ENCODE measurements around the gene NIM1K. TPM values are rescaled to one million over a fixed set of nuclear protein-coding genes. Genes with fewer than 3 reads are reported as not detected.

NIM1K gene
- total and polyA plus RNA-seq, 2 donors (not counting 1 experiment from before 2014, with no cell fraction given) = 1.7 to 14.7 TPM

- Histone ChIP-seq H3K9ac (ENCODE audit: insufficient read depth, low read length) (no peak overlapping the region), H4K20me1 (ENCODE audit: control insufficient read depth, extremely low read depth, insufficient read depth, low read length) (no peaks in the 10 kb centered on the region), H3K27ac (ENCODE audit: insufficient read depth, low read length) (no peak overlapping the region), H3K9me3 (ENCODE audit: control insufficient read depth, insufficient read depth, low read depth, low read length) (no peaks in the 10 kb centered on the region), H3K4me2 (ENCODE audit: extremely low read depth, insufficient read depth, low read length) (no peak overlapping the region), H3K27me3 (ENCODE audit: control insufficient read depth, insufficient read depth, low read length) (no peaks in the 10 kb centered on the region), H3K36me3 (ENCODE audit: control insufficient read depth, insufficient read depth, low read length) (peaks cover 6% of the 10 kb centered on the region), H2AFZ (ENCODE audit: low read length) (no peak overlapping the region), H3K4me3 (replicated peaks in 1 of 4; ENCODE audit: control extremely low read depth in 1 of 4, insufficient read depth in 1 of 4, low read depth in 3 of 4, low read length in 4 of 4) (no peak overlapping the region), H3K79me2 (ENCODE audit: control insufficient read depth, insufficient read depth, low read length) (no peaks in the 10 kb centered on the region), H3K4me1 (ENCODE audit: control insufficient read depth, extremely low read depth, insufficient read depth, low read length) (no peaks in the 10 kb centered on the region)
- TF ChIP-seq EZH2 (IDR thresholded peaks at IDR 0.05; ENCODE audit: low read length, missing control alignments) (no peak), CTCF (conservative IDR thresholded peaks at IDR 0.05 in 1 of 2, IDR thresholded peaks at IDR 0.05 in 1 of 2; ENCODE audit: low read depth in 1 of 2, low read length in 2 of 2) (no peak)
- no peak for DNase-seq (ENCODE audit: low read depth in 2 of 2)
Measured at GRCh38 chr5:43286623-43287022, 94.6 kb downstream of the NIM1K start.

DNA sequence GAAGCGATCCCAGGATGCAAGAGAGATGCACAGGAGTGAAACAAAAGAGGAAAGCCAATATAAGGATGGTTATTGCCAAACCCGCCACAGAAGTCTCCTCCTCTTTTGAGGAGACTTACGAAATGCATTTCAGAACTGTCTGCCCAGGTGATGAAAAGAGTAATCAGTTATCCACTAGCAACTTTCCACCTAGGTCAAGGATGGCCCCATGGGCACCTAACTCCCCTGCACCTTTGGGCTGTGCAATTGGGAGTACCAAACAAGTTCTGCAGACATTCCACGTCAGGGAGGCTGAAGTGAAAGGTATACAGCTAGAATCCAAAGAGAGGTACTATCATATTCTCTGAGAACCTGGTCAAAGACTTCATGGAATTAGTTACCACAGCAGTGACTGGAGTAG, 95.5 kb downstream of the NIM1K start:
- H3K27me3 ChIP-seq (ENCODE audit: control insufficient read depth, insufficient read depth, low read length) = no peaks in the 10 kb centered on the region
- no peak for DNase-seq (ENCODE audit: low read depth in 2 of 2)
- H3K4me2 ChIP-seq (ENCODE audit: extremely low read depth, insufficient read depth, low read length) = no peak overlapping the region
- no peak overlapping the region for H3K4me3 ChIP-seq (replicated peaks in 1 of 4; ENCODE audit: control extremely low read depth in 1 of 4, insufficient read depth in 1 of 4, low read depth in 3 of 4, low read length in 4 of 4)
- no peak overlapping the region for H2AFZ ChIP-seq (ENCODE audit: low read length)
- no peaks in the 10 kb centered on the region for H3K9me3 ChIP-seq (ENCODE audit: control insufficient read depth, insufficient read depth, low read depth, low read length)
- H3K36me3 ChIP-seq (ENCODE audit: control insufficient read depth, insufficient read depth, low read length) = peaks cover 8% of the 10 kb centered on the region
- H4K20me1 ChIP-seq (ENCODE audit: control insufficient read depth, extremely low read depth, insufficient read depth, low read length) = no peaks in the 10 kb centered on the region
- H3K9ac ChIP-seq (ENCODE audit: insufficient read depth, low read length) = no peak overlapping the region
- H3K27ac ChIP-seq (ENCODE audit: insufficient read depth, low read length) = no peak overlapping the region
- no peaks in the 10 kb centered on the region for H3K79me2 ChIP-seq (ENCODE audit: control insufficient read depth, insufficient read depth, low read length)
- TF ChIP-seq EZH2 (IDR thresholded peaks at IDR 0.05; ENCODE audit: low read length, missing control alignments) (no peak), CTCF (conservative IDR thresholded peaks at IDR 0.05 in 1 of 2, IDR thresholded peaks at IDR 0.05 in 1 of 2; ENCODE audit: low read depth in 1 of 2, low read length in 2 of 2) (no peak)
- H3K4me1 ChIP-seq (ENCODE audit: control insufficient read depth, extremely low read depth, insufficient read depth, low read length) = no peaks in the 10 kb centered on the region

DNA sequence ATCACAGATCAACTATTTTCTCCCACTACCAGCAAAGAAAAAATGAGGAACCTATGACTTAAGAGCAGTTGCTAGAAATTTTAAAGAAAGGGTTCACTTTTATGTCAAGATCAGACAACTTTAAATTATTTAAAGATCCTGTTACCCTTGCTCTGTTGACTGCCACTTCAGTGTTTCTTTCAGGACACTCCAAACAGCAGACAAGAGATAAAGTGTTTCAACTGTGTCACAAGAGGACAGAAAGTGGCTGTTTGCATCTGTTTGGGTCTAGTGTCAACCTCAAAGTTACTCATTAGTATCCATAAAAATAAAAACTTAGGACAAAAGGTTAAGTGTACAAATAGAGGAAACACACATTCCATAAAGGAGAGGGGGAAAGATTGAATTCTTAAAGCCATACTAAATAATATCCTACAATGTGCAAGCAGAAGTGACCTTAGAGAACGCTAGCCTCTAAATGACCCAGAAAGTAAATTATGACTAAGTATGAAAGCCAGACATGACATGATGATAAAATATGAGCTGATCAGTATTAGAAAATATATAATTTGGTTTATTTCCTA, 96.3 kb downstream of the NIM1K start:
- H2AFZ ChIP-seq (ENCODE audit: low read length) = no peak overlapping the region
- no peak for DNase-seq (ENCODE audit: low read depth in 2 of 2)
- H3K9me3 ChIP-seq (ENCODE audit: control insufficient read depth, insufficient read depth, low read depth, low read length) = no peaks in the 10 kb centered on the region
- no peak overlapping the region for H3K9ac ChIP-seq (ENCODE audit: insufficient read depth, low read length)
- no peaks in the 10 kb centered on the region for H4K20me1 ChIP-seq (ENCODE audit: control insufficient read depth, extremely low read depth, insufficient read depth, low read length)
- H3K4me2 ChIP-seq (ENCODE audit: extremely low read depth, insufficient read depth, low read length) = no peak overlapping the region
- no peak overlapping the region for H3K4me3 ChIP-seq (replicated peaks in 1 of 4; ENCODE audit: control extremely low read depth in 1 of 4, insufficient read depth in 1 of 4, low read depth in 3 of 4, low read length in 4 of 4)
- H3K36me3 ChIP-seq (ENCODE audit: control insufficient read depth, insufficient read depth, low read length) = peaks cover 11% of the 10 kb centered on the region
- no peaks in the 10 kb centered on the region for H3K4me1 ChIP-seq (ENCODE audit: control insufficient read depth, extremely low read depth, insufficient read depth, low read length)
- no peaks in the 10 kb centered on the region for H3K27me3 ChIP-seq (ENCODE audit: control insufficient read depth, insufficient read depth, low read length)
- TF ChIP-seq EZH2 (IDR thresholded peaks at IDR 0.05; ENCODE audit: low read length, missing control alignments) (no peak), CTCF (conservative IDR thresholded peaks at IDR 0.05 in 1 of 2, IDR thresholded peaks at IDR 0.05 in 1 of 2; ENCODE audit: low read depth in 1 of 2, low read length in 2 of 2) (no peak)
- no peaks in the 10 kb centered on the region for H3K79me2 ChIP-seq (ENCODE audit: control insufficient read depth, insufficient read depth, low read length)
- H3K27ac ChIP-seq (ENCODE audit: insufficient read depth, low read length) = no peak overlapping the region

Data from fibroblast of lung (primary cell).